Measurements from ENCODE around the gene LRRC8C.
"Not testable (repeated sequence)": the region's sequence is repeated elsewhere in the genome, so short reads cannot be mapped to it uniquely, and the experiment has no call there.

The LRRC8C gene

GRCh38 chr1:89632657-89633247 lies at the start of gene LRRC8C:
TSS of gene LRRC8C (plus strand) at chr1:89633120. CDS start at chr1:89686474, 53,354 bp downstream.
- peak; percentile 91 for DNase-seq

GRCh38 chr1:89584211-89584610 lies 48.7 kb upstream of the LRRC8C start:
- no peak for DNase-seq

DNA sequence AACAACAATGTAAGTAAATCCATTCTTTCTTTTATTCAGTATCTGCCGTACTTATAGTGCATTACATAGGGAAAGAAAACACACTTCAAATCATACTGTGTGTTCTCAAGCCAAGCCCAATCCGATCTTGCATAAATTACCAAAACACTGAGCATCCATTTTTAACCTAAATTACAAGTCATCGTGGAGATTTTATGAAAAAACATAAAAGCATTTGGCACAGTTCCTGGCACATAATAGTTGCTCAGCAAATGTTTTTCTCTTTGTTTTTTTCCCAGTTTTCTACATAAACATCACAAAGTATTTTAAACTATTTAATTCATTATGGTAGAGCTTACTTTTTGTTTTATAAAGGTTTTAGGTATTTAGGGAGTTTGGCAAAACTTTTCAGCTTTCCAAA lies 48.1 kb upstream of the LRRC8C start:
- no peak for DNase-seq

DNA sequence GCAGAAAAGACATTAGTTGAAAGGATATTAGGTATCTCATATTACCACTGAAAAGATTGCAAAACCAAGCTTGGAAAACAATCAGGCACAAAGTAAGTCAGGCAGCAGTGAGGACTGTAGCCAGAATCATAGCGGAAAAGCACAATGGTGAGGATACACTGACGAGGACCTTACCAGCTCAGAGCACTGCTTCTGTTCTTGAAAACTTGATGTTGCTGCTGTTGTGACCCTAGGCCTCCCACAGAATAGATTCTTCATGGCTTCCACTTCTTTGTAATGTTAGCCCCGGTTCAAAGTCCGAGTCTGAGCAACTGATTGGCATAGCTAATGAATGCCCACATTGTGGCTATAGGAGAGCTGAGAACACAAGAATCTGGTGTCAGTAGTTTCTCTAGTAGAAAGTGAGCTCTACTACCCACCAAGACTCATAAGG lies 45.2 kb upstream of the LRRC8C start:
- no peak for DNase-seq

GRCh38 chr1:89588480-89588879 lies 44.4 kb upstream of the LRRC8C start:
- no peak for DNase-seq

DNA sequence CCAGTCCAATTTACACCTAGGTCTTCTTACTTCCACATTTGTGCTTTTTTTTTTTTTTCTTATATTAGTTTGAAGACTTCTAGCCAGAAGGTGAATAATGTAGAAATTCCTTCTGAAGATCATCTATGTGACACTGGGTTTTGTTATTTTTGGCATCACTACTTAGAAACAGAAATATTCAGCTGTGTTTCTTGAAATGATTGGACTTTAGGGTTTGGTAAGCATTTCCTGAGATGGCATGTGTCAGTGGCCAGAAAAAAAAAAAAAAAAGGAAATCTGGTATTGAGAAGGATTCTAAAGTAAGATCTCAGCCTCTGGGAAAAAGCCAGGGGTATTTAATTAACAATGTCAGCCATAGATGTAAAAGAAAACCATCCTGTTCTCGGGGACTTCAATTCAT lies 43.4 kb upstream of the LRRC8C start:
- no peak for DNase-seq

DNA sequence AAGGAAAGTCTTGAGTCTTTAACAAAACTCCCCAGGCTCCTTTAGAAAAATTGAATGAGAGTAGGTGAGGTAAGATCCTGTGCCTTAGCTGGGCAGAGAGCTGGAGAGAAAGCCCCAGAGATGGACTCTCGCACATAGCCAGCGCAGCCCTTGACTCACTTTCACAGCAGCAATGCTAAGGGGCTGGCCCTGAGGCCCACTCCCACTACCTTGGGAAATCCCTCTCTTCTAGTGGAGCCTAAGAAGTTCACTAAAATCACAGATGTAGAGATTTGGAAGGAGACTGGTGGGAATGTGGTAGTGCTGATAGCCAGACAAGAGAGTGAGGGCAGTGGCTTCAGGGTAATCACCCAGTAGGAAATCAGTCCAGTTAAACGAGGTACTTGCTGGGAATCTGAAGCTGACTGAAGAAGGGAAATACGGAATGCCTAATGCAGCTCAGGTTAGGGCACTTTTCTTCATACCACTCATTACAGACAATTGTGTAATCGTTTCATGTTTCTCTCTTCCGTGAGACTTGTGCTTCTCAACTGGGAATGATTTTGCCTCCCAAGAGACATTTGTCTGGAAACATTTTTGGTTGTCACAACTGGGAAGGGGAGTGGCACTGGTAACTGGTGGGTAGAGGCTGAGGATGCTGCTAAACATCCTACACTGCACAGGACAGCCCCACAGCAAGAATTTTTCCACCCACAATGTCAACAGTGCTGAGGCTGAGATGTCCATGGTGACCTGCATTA lies 42.4 kb upstream of the LRRC8C start:
- no peak for DNase-seq

DNA sequence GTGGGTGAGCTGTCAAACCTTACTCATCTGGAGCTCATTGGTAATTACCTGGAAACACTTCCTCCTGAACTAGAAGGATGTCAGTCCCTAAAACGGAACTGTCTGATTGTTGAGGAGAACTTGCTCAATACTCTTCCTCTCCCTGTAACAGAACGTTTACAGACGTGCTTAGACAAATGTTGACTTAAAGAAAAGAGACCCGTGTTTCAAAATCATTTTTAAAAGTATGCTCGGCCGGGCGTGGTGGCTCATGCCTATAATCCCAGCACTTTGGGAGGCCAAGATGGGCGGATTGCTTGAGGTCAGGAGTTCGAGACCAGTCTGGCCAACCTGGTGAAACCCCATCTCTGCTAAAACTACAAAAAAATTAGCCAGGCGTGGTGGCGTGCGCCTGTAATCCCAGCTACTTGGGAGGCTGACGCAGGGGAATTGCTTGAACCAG lies 40.0 kb upstream of the LRRC8C start:
- DNase-seq: not testable (repeated sequence)

DNA sequence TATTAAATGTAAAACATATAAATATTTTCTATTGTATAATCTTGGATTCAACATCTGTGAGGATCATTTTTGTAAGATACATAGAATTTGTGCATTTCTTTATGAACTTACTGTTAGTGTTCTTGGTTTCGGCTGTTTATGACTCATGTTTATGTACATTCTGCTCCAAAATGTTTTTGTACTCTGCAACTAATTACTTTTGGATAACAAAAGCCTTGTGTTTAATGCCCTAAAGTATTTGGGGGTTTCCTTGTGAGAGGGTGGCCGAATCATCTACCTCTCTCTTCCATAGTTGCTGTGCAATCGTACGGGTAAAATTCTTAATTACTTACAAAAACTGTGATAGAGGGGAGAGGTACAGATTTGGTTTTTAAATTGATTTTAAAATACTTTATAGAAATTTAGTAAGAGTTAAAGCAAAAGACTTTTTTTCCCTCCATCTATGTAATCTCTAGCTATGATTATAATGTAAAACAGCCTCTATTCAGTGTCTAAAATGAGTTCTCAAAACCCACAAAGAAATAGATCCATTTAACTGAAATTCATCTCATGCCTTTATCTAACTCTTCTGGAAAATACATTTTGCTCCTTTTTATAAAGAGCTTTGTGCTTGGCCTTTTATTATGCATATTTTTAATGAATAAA lies 38.7 kb upstream of the LRRC8C start:
- DNase-seq: no peak

GRCh38 chr1:89596698-89597097 lies 36.2 kb upstream of the LRRC8C start:
- DNase-seq: no peak

DNA sequence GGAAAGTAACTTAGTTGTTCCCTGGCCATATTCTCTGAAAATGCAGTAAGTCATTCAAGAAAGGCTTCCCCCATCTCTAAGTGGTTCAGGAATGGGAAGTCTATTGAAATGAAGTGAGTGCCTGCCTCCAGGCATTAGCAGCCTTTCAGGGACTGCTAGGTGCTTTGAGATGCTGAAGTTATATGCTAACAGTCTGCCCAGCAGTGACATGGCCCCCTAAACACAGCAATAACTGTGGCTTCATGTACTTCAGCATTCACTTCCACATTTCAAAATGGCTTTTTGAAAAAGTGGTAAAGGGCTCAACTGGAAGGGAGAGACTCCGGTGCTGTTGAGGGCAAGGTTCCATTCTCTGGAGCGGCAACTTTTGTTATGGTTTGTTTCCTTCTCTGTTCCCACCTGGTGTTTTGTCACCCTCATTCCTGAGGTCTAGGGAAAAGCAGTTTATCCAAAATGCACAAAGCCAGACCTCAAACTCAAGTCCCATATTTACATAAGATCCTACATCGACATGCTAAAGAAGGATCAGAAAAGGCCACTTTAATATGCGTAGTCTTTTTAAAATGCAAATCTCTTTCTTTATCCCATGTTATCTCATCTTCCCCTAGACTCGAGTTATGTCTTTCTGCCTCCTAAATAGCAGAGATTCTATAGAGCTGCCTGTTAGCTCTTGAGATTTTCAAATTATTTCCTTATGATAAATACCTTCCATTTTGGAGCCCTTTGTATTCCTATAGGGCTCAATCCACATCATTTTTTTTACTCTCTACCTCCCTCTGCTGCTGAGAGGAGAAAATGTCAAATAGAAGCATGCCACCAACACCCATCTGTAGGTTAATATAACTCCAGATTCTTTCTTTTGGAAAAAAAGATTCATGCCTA lies 34.2 kb upstream of the LRRC8C start:
- peak; percentile 85 for DNase-seq

DNA sequence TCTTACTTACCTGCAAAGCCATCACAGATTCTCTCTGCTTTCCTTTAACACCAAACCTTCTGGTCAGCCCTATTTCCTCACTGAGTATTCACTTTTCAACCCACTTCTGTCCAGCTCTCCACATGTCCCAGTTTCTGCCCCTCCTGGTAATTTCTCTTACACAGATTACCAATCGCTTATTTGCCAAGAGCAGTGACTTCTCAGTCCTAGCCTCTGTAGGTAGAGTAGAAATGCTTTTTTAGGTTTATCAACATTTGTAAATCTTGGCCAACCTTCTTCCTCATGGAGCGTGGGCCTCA lies 33.6 kb upstream of the LRRC8C start:
- DNase-seq: no peak

- no peak for DNase-seq
These were observed 32.3 kb upstream of the LRRC8C start for GRCh38 chr1:89600451-89601224.

GRCh38 chr1:89602871-89603404 lies 30.0 kb upstream of the LRRC8C start:
- no peak for DNase-seq

GRCh38 chr1:89603651-89604413 lies 29.1 kb upstream of the LRRC8C start:
- no peak for DNase-seq

- no peak for DNase-seq
These were observed 28.5 kb upstream of the LRRC8C start for GRCh38 chr1:89604414-89604735.

DNA sequence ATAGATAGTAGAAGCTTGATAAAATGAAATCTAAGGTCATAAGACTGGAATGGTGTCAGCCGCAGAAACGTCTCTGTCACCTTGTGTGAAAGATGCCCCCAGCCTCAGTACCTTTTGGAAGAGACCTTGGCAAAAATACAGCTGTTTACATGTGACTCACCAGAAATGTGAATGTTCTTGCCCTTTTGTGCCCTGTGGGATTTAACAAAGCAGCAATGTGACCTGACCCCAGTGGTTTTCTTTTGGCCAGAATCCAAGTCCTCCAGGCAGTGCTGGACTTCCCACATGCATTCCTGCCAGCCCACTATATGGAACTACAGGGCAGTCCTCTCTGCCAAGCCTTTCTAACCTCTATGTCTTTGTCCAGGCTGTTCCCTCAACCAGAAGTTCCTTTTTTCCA lies 27.2 kb upstream of the LRRC8C start:
- DNase-seq: no peak

DNA sequence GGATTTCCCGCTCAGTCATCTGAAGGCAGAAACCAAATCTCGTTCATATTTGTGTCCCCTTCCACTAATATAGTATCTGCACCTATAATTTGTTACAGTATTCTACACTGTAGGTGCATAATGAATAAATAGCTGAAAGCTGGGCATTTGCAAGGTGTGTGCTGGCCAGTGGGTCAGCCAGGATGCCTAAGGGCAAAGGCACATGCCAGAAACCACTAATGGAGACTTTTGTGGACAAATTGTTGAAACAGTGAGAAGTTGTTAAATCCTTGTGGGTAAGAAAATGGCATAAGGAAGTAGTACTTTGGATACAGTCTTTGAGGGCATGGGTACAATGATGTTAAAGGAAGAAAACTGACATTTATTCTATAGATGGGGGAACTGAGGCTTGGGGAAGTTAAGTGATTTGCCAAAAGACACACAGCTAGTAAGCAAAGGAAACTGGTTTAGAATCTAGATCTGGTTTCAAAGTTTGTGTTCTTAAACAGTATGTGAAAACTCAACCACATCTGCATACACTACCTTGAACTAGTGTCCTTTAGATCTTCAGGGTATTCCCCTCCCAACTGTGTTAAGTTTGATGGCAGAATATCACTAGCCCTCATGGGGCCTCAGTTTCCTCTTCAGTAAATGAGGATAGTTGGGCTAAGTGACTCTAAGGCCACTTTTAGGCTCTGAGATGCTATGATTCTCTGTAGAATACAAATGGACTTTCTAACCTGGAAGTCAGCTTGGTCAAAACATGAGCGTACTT lies 26.5 kb upstream of the LRRC8C start:
- no peak for DNase-seq

- DNase-seq: no peak
These were observed 25.8 kb upstream of the LRRC8C start for GRCh38 chr1:89607156-89607555.

GRCh38 chr1:89607586-89608318 lies 25.2 kb upstream of the LRRC8C start:
- DNase-seq: no peak
